A673 (cell line): Measurements from ENCODE around the gene LRRC55. TPM values are rescaled to one million over a fixed set of nuclear protein-coding genes. Genes with fewer than 3 reads are reported as not detected.

Experiments
- BruUV-seq: library from RNA; stranded (reverse); fragments of 400-500 nt; replicated peaks from 2 replicates; lab custom pipeline; 2021; lab: Mats Ljungman, UMichigan
- CTCF ChIA-PET: fragments of 300-600 bp; sonication (Branson Sonifier 250); formaldehyde crosslinking; loops from one replicate; lab custom pipeline; 2022; ENCODE audit warnings: antibody characterized with exemption; lab: Charles Lee
- POLR2A ChIA-PET: fragments of 300-600 bp; sonication (Branson Sonifier 250); formaldehyde crosslinking; loops from one replicate; lab custom pipeline; 2022; ENCODE audit warnings: antibody characterized with exemption; ENCODE audit not compliant: low non-redundant PET; lab: Charles Lee
- DNase-seq: peaks from one replicate; pipeline ENCODE4 v3.0.0-alpha.2; 2015; ENCODE audit warnings: low spot score
- H3K27ac ChIP-seq: fragments of 200-600 bp; sonication (generic); 2 replicates; pipeline ENCODE4 v1.5.1; 2016; ENCODE audit warnings: mixed run types, low read depth, mild to moderate bottlenecking, mixed read lengths, antibody characterized with exemption, low read length; ENCODE audit not compliant: poor library complexity, severe bottlenecking
- H3K27me3 ChIP-seq: fragments of 200-600 bp; sonication (generic); replicated peaks from 2 replicates; pipeline ENCODE4 v1.6.1; 2017; ENCODE audit warnings: mixed run types, low read depth, mild to moderate bottlenecking, mixed read lengths, antibody characterized with exemption, low read length; ENCODE audit not compliant: insufficient read depth, poor library complexity
- H3K36me3 ChIP-seq: fragments of 200-600 bp; sonication (generic); 2 replicates; pipeline ENCODE4 v1.6.1; 2016; ENCODE audit warnings: mixed run types, mild to moderate bottlenecking, mixed read lengths, antibody characterized with exemption, low read length; ENCODE audit not compliant: insufficient read depth, poor library complexity, severe bottlenecking
- H3K4me1 ChIP-seq: fragments of 200-600 bp; sonication (generic); 2 replicates; pipeline ENCODE4 v1.6.1; 2017; ENCODE audit warnings: mixed run types, mild to moderate bottlenecking, mixed read lengths, antibody characterized with exemption, low read length; ENCODE audit not compliant: insufficient read depth, poor library complexity, severe bottlenecking
- H3K4me3 ChIP-seq: fragments of 200-600 bp; sonication (generic); 2 replicates; pipeline ENCODE4 v1.5.1; 2016; ENCODE audit warnings: low read depth, mixed run types, mild to moderate bottlenecking, mixed read lengths, low read length; ENCODE audit not compliant: poor library complexity, severe bottlenecking
- H3K9me3 ChIP-seq: fragments of 200-600 bp; sonication (generic); 2 replicates; pipeline ENCODE4 v1.6.1; 2016; ENCODE audit warnings: mixed run types, low read depth, mild to moderate bottlenecking, mixed read lengths, antibody characterized with exemption, low read length; ENCODE audit not compliant: poor library complexity, severe bottlenecking
- EZH2 ChIP-seq: fragments of 200-600 bp; sonication (generic); IDR thresholded peaks from 2 replicates; pipeline ENCODE4 v1.6.1; 2017; ENCODE audit warnings: borderline replicate concordance, low read depth, mild to moderate bottlenecking, mixed read lengths, antibody characterized with exemption, low read length; ENCODE audit not compliant: poor library complexity, severe bottlenecking
- intact Hi-C: fragments of 100-400 bp; cut with micrococcal nuclease; formaldehyde crosslinking; loops from one replicate; pipeline ENCODE4 v1.10.0; 2022; ENCODE audit not compliant: unreplicated experiment
- total RNA-seq: library from RNA; stranded (reverse); gene quantifications from 2 replicates; pipeline ENCODE4 v1.2.3, GENCODE V29; 2021
- TF ChIP-seq, protein P1 (sequence below): fragments of 300-800, 200-600 bp; sonication (generic); conservative IDR thresholded peaks from 2 replicates; pipeline ENCODE4 v1.5.1; 2017; ENCODE audit warnings: low read depth, mild to moderate bottlenecking, antibody characterized with exemption, low read length, moderate library complexity, mixed read lengths

Gene LRRC55
- total RNA-seq, 1 experiment from 2014 or later: 3.0 TPM

DNA sequence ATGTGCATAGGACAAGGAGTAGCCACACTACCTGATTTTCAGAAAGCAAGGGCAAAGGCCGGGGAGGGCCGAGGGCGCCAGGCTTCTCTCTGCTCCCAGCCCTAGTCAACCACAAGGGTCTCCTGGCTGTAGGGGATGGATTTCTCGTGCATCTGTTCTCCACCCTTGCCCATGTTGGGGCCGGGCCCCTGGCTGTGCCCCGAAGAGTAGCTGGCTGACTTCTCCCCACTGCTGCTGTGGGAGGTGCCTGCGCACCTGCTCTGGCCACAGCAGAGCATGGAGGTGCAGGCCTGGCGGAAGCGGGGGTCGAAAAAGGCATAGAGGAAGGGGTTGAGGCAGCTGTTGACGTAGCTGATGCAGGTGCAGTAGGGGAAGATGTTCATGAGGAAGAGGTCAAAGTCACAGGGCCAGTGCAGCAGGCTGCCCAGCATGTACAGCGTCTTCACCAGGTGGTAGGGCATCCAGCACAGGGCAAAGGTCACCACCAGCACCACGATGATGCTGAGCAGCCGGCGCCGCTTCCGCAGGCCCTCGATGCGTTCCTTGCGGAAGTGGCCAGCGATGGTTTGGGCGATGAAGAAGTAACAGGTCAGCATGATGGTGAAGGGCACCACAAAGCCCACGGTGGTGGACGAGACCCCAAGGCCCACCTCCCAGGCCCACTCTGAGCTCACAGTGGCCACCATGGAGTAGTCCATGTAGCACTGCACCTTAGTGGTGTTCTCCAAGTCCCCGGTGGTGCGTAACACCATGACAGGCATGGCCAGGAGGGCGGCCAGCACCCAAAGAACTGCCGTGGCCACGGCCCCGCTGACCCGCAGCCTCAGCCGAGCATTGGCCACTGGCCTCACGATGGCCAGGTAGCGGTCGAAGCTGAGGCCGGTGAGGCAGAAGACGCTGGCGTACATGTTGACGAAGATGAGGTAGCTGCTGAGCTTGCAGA, 54.3 kb downstream of the LRRC55 start:
- Histone ChIP-seq H3K27me3 (peaks cover 4% of the 10 kb centered on the region), H3K4me3 (no peak overlapping the region), H3K4me1 (peaks cover 4% of the 10 kb centered on the region), H3K36me3 (no peaks in the 10 kb centered on the region), H3K9me3 (no peaks in the 10 kb centered on the region), H3K27ac (no peak overlapping the region)
- BruUV-seq: no TSS peak
- CTCF ChIA-PET: no interaction called here
- intact Hi-C loops: no loop called here
- POLR2A ChIA-PET: no interaction called here
- no peak for DNase-seq
- TF ChIP-seq EZH2: no peak
- TF ChIP-seq, protein P1, sequence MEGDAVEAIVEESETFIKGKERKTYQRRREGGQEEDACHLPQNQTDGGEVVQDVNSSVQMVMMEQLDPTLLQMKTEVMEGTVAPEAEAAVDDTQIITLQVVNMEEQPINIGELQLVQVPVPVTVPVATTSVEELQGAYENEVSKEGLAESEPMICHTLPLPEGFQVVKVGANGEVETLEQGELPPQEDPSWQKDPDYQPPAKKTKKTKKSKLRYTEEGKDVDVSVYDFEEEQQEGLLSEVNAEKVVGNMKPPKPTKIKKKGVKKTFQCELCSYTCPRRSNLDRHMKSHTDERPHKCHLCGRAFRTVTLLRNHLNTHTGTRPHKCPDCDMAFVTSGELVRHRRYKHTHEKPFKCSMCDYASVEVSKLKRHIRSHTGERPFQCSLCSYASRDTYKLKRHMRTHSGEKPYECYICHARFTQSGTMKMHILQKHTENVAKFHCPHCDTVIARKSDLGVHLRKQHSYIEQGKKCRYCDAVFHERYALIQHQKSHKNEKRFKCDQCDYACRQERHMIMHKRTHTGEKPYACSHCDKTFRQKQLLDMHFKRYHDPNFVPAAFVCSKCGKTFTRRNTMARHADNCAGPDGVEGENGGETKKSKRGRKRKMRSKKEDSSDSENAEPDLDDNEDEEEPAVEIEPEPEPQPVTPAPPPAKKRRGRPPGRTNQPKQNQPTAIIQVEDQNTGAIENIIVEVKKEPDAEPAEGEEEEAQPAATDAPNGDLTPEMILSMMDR: no peak

DNA sequence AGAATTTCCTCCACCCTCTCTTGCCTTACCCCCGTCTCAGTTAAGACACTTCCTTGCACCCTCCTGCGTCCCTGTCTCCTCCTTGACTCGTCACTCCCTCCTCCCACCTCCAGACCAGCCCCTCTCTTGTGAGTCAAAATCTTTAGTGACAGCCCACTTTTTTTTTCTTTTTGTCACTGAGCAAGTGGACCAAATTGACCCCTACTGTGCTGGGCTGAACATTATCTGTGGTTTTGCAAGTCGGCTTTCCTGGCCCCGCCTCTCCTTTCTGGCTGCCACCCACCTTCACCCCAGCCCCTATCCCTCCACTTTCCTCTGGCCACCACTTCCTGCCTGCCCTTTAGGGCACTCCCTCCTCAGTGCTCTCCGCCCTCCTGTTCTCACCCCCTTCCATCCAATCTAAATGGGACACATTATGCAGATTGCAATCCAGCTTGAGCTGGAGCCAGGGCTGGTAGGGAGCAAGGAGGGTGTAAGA, 55.5 kb downstream of the LRRC55 start, which contains the start of gene APLNR:
Gene APLNR (minus strand): TSS at position 47 of the 478 bp plus-strand sequence. CDS start 246 bp downstream, outside the sequence.
- no TSS peak for BruUV-seq
- H3K27ac ChIP-seq: no peak within 1 kb of the TSS
- no peak within 1 kb of the TSS for H3K4me3 ChIP-seq
- ChIA-PET POLR2A (no interaction called here), CTCF (no interaction called here)
- peak; percentile 73 for DNase-seq
- H3K27me3 ChIP-seq: peaks cover 3% of the 10 kb centered on the region
- no peaks in the 10 kb centered on the region for H3K36me3 ChIP-seq
- TF ChIP-seq, protein P1: no peak
- no peak for TF ChIP-seq EZH2
- intact Hi-C loops: no loop called here
- H3K4me1 ChIP-seq: peaks cover 4% of the 10 kb centered on the region
- no peaks in the 10 kb centered on the region for H3K9me3 ChIP-seq

DNA sequence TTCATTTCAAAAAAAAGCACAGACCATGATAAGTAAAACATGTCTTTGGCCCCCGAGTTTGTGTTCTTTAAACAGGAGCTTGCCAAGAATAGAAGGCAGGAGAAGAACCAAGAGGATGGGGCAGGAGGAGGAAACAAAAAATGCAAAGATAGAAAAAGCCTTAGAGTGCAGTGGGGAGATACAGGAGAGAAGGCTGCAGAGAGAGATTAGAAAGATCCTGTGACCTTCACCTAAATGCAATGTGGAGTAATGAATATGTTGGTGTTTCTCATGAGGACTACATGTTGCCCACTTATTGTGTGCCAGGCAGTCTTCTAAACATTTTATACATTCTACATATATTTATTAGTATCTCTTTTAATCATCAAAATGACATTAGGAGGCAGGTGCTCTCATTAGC, 57.6 kb downstream of the LRRC55 start:
- no peak overlapping the region for H3K27ac ChIP-seq
- ChIA-PET POLR2A (no interaction called here), CTCF (interaction anchor here (0.6 kb wide), 1 partner anchor 10 kb away, joined by 3 read pairs; no protein-coding TSS in a partner anchor)
- no peaks in the 10 kb centered on the region for H3K36me3 ChIP-seq
- DNase-seq: no peak
- H3K4me1 ChIP-seq: peaks cover 4% of the 10 kb centered on the region
- TF ChIP-seq EZH2: no peak
- TF ChIP-seq, protein P1: no peak
- BruUV-seq: no TSS peak
- H3K9me3 ChIP-seq: no peaks in the 10 kb centered on the region
- intact Hi-C loops: no loop called here
- no peaks in the 10 kb centered on the region for H3K27me3 ChIP-seq
- H3K4me3 ChIP-seq: no peak overlapping the region
